Mesenteric fat pad (tissue), 1 donor: ENCODE data around the gene TDRD15. TPM values are rescaled to one million over a fixed set of nuclear protein-coding genes. Genes with fewer than 3 reads are reported as not detected.
"Not testable (repeated sequence)": the region's sequence is repeated elsewhere in the genome, so short reads cannot be mapped to it uniquely, and the experiment has no call there.

ENCODE experiments used
- DNase-seq: peaks from one replicate; pipeline ENCODE4 v3.0.0-alpha.2; 2020; ENCODE audit warnings: low spot score
- long read RNA-seq: library from polyadenylated mRNA; unstranded; transcript quantifications from one replicate; pipeline ENCODE4 v2.0.0, GENCODE V29; 2020
- total RNA-seq: library from RNA; stranded (reverse); fragmentation: NEBNext Ultra II Directional; extraction: Animal tissue kit (Norgen Biotek cat#: 25700); gene quantifications from one replicate; pipeline ENCODE4 v1.2.1, GENCODE V29; 2021
- donor health status: DM: yes; HTN: yes; CAD: no.

TDRD15 gene
- 0.06 TPM for total RNA-seq
- long read RNA-seq = 0 reads

- DNase-seq = no peak
Observed at GRCh38 chr2:21123473-21124393, at the start of gene TDRD15. TSS of gene TDRD15 (plus strand) at chr2:21123968. CDS start at chr2:21137468, 13,500 bp downstream.

- no peak for DNase-seq
Observed at GRCh38 chr2:21078296-21078695, 45.5 kb upstream of the TDRD15 start.

GRCh38 chr2:21083482-21083881 is 40.3 kb upstream of the TDRD15 start:
- DNase-seq = no peak

GRCh38 chr2:21084401-21084800 is 39.4 kb upstream of the TDRD15 start:
- DNase-seq = no peak

GRCh38 chr2:21092308-21092869 is 31.4 kb upstream of the TDRD15 start:
- DNase-seq = no peak

- DNase-seq = no peak
Observed at GRCh38 chr2:21095178-21095577, 28.6 kb upstream of the TDRD15 start.

- DNase-seq = no peak
Observed at GRCh38 chr2:21095714-21096113, 28.1 kb upstream of the TDRD15 start.

GRCh38 chr2:21096458-21096857 is 27.3 kb upstream of the TDRD15 start:
- no peak for DNase-seq

- no peak for DNase-seq
Observed at GRCh38 chr2:21097331-21097730, 26.4 kb upstream of the TDRD15 start.

- DNase-seq = no peak
Observed at GRCh38 chr2:21098294-21098693, 25.5 kb upstream of the TDRD15 start.

GRCh38 chr2:21099281-21099907 is 24.4 kb upstream of the TDRD15 start:
- no peak for DNase-seq

- DNase-seq = not testable (repeated sequence)
Observed at GRCh38 chr2:21101514-21102155, 22.1 kb upstream of the TDRD15 start.

- DNase-seq = no peak
Observed at GRCh38 chr2:21102356-21102755, 21.4 kb upstream of the TDRD15 start.

GRCh38 chr2:21103274-21103891 is 20.4 kb upstream of the TDRD15 start:
- DNase-seq = no peak

GRCh38 chr2:21104030-21104660 is 19.6 kb upstream of the TDRD15 start:
- DNase-seq = no peak

- no peak for DNase-seq
Observed at GRCh38 chr2:21111012-21111411, 12.8 kb upstream of the TDRD15 start.

- no peak for DNase-seq
Observed at GRCh38 chr2:21117688-21118087, 6.1 kb upstream of the TDRD15 start.

- DNase-seq = no peak
Observed at GRCh38 chr2:21118302-21118920, 5.4 kb upstream of the TDRD15 start.

- no peak for DNase-seq
Observed at GRCh38 chr2:21131861-21132260, 8.1 kb downstream of the TDRD15 start.

GRCh38 chr2:21135585-21135984 is 11.8 kb downstream of the TDRD15 start:
- DNase-seq = no peak
